ENCODE data around the gene ITPR2.

GRCh38 chr12:26691234-26691970 lies 141.6 kb downstream of the ITPR2 start:
- no peak for TF ChIP-seq CTCF (conservative IDR thresholded peaks at IDR 0.05; ENCODE audit: low read length)
- TF ChIP-seq EZH2phosphoT487 (IDR thresholded peaks at IDR 0.05; ENCODE audit: borderline replicate concordance, low read depth, low read length), result no peak
